Stimulated activated CD8-positive, alpha-beta memory T cell treated with anti-CD3 and anti-CD28 coated beads, Interleukin-7, amount 100 ng/mL, for 24 hours (primary cell): ENCODE results near the gene TMC8.
A peak's percentile ranks its signal among the peaks of the same experiment; 100 is the strongest.
"Not testable (repeated sequence)": the region's sequence is repeated elsewhere in the genome, so short reads cannot be mapped to it uniquely, and the experiment has no call there.

Experiments
- DNase-seq: peaks from one replicate; pipeline ENCODE4 v3.0.0-alpha.2; 2020; ENCODE audit warnings: low read depth

Gene TMC8

GRCh38 chr17:78154903-78155811, 24.6 kb downstream of the TMC8 start:
- no peak for DNase-seq

GRCh38 chr17:78159575-78160158, 29.1 kb downstream of the TMC8 start:
- no peak for DNase-seq

GRCh38 chr17:78163881-78164747, 33.5 kb downstream of the TMC8 start:
- no peak for DNase-seq

GRCh38 chr17:78164748-78165607, 34.4 kb downstream of the TMC8 start:
- no peak for DNase-seq

- DNase-seq = no peak
Observed at GRCh38 chr17:78166416-78166815, 35.8 kb downstream of the TMC8 start.

- peak; percentile 59 for DNase-seq
Observed at GRCh38 chr17:78168242-78168902, 37.8 kb downstream of the TMC8 start, which contains the start of gene SYNGR2. SYNGR2 (plus strand) TSS chr17:78168581; CDS start chr17:78168617, 36 bp downstream.

- DNase-seq = peak; percentile 25
Observed at GRCh38 chr17:78168903-78169793, 38.6 kb downstream of the TMC8 start.

GRCh38 chr17:78170692-78171590, 40.4 kb downstream of the TMC8 start:
- no peak for DNase-seq

GRCh38 chr17:78171591-78172248, 41.1 kb downstream of the TMC8 start:
- not testable (repeated sequence) for DNase-seq

GRCh38 chr17:78172249-78173051, 41.9 kb downstream of the TMC8 start:
- DNase-seq = no peak

GRCh38 chr17:78173097-78173715, 42.6 kb downstream of the TMC8 start:
- DNase-seq = no peak

GRCh38 chr17:78174346-78174869, 43.8 kb downstream of the TMC8 start:
- DNase-seq = no peak

GRCh38 chr17:78174870-78175642, 44.5 kb downstream of the TMC8 start:
- DNase-seq = no peak

GRCh38 chr17:78175643-78175981, 45.0 kb downstream of the TMC8 start:
- no peak for DNase-seq

- peak; percentile 51 for DNase-seq
Observed at GRCh38 chr17:78176548-78177025, 46.0 kb downstream of the TMC8 start.

GRCh38 chr17:78179372-78179771, 48.8 kb downstream of the TMC8 start:
- DNase-seq = no peak
